ENCODE data around the gene CADPS.

Gene CADPS

GRCh38 chr3:62712746-62713145 is 162.5 kb downstream of the CADPS start:
- Histone ChIP-seq H3K79me2 (ENCODE audit: insufficient read depth, low read length) (no peaks in the 10 kb centered on the region), H4K20me1 (ENCODE audit: insufficient read depth, low read length, poor library complexity, severe bottlenecking) (no peaks in the 10 kb centered on the region), H3K9ac (ENCODE audit: low read depth, low read length, poor library complexity, severe bottlenecking) (no peak overlapping the region), H3F3A (ENCODE audit: low read depth) (no peaks in the 10 kb centered on the region), H2AFZ (ENCODE audit: low read length) (no peak overlapping the region), H3K9me2 (replicated peaks; ENCODE audit: low read depth, low read length) (no peaks in the 10 kb centered on the region), H3K4me3 (ENCODE audit: low read length, poor library complexity, severe bottlenecking) (no peak overlapping the region), H3K9me3 (ENCODE audit: insufficient read depth, low read depth, low read length) (no peaks in the 10 kb centered on the region), H3K4me2 (ENCODE audit: low read depth, low read length, poor library complexity, severe bottlenecking) (no peak overlapping the region), H3K36me3 (ENCODE audit: insufficient read depth, low read length) (no peaks in the 10 kb centered on the region), H3K27me3 (ENCODE audit: insufficient read depth, low read length, poor library complexity, severe bottlenecking) (no peaks in the 10 kb centered on the region), H3K4me1 (ENCODE audit: insufficient read depth, low read length, poor library complexity, severe bottlenecking) (no peaks in the 10 kb centered on the region)
- TF ChIP-seq EZH2phosphoT487 (IDR thresholded peaks at IDR 0.05; ENCODE audit: borderline replicate concordance) = no peak
- TF ChIP-seq, protein P1, sequence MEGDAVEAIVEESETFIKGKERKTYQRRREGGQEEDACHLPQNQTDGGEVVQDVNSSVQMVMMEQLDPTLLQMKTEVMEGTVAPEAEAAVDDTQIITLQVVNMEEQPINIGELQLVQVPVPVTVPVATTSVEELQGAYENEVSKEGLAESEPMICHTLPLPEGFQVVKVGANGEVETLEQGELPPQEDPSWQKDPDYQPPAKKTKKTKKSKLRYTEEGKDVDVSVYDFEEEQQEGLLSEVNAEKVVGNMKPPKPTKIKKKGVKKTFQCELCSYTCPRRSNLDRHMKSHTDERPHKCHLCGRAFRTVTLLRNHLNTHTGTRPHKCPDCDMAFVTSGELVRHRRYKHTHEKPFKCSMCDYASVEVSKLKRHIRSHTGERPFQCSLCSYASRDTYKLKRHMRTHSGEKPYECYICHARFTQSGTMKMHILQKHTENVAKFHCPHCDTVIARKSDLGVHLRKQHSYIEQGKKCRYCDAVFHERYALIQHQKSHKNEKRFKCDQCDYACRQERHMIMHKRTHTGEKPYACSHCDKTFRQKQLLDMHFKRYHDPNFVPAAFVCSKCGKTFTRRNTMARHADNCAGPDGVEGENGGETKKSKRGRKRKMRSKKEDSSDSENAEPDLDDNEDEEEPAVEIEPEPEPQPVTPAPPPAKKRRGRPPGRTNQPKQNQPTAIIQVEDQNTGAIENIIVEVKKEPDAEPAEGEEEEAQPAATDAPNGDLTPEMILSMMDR (conservative IDR thresholded peaks at IDR 0.05; ENCODE audit: low read length) = no peak

- Histone ChIP-seq H3K36me3 (ENCODE audit: insufficient read depth, low read length) (no peaks in the 10 kb centered on the region), H3K9me2 (replicated peaks; ENCODE audit: low read depth, low read length) (no peaks in the 10 kb centered on the region), H3K9me3 (ENCODE audit: insufficient read depth, low read depth, low read length) (no peaks in the 10 kb centered on the region), H3K4me1 (ENCODE audit: insufficient read depth, low read length, poor library complexity, severe bottlenecking) (no peaks in the 10 kb centered on the region), H4K20me1 (ENCODE audit: insufficient read depth, low read length, poor library complexity, severe bottlenecking) (no peaks in the 10 kb centered on the region), H3K4me2 (ENCODE audit: low read depth, low read length, poor library complexity, severe bottlenecking) (no peak overlapping the region), H3K79me2 (ENCODE audit: insufficient read depth, low read length) (no peaks in the 10 kb centered on the region), H3K4me3 (ENCODE audit: low read length, poor library complexity, severe bottlenecking) (no peak overlapping the region), H2AFZ (ENCODE audit: low read length) (no peak overlapping the region), H3K27me3 (ENCODE audit: insufficient read depth, low read length, poor library complexity, severe bottlenecking) (no peaks in the 10 kb centered on the region), H3K9ac (ENCODE audit: low read depth, low read length, poor library complexity, severe bottlenecking) (no peak overlapping the region), H3F3A (ENCODE audit: low read depth) (no peaks in the 10 kb centered on the region)
- TF ChIP-seq EZH2phosphoT487 (IDR thresholded peaks at IDR 0.05; ENCODE audit: borderline replicate concordance) = no peak
- TF ChIP-seq, protein P1 (conservative IDR thresholded peaks at IDR 0.05; ENCODE audit: low read length) = no peak
Observed at GRCh38 chr3:62710751-62711150, 164.5 kb downstream of the CADPS start.

- H3K9me3 ChIP-seq (ENCODE audit: insufficient read depth, low read depth, low read length) = no peaks in the 10 kb centered on the region
- H3K9ac ChIP-seq (ENCODE audit: low read depth, low read length, poor library complexity, severe bottlenecking) = no peak overlapping the region
- H3K79me2 ChIP-seq (ENCODE audit: insufficient read depth, low read length) = no peaks in the 10 kb centered on the region
- H2AFZ ChIP-seq (ENCODE audit: low read length) = no peak overlapping the region
- H3K27me3 ChIP-seq (ENCODE audit: insufficient read depth, low read length, poor library complexity, severe bottlenecking) = no peaks in the 10 kb centered on the region
- H3K36me3 ChIP-seq (ENCODE audit: insufficient read depth, low read length) = no peaks in the 10 kb centered on the region
- no peaks in the 10 kb centered on the region for H3K4me1 ChIP-seq (ENCODE audit: insufficient read depth, low read length, poor library complexity, severe bottlenecking)
- TF ChIP-seq, protein P1 (conservative IDR thresholded peaks at IDR 0.05; ENCODE audit: low read length) = no peak
- TF ChIP-seq EZH2phosphoT487 (IDR thresholded peaks at IDR 0.05; ENCODE audit: borderline replicate concordance) = no peak
- no peaks in the 10 kb centered on the region for H3F3A ChIP-seq (ENCODE audit: low read depth)
- H3K9me2 ChIP-seq (replicated peaks; ENCODE audit: low read depth, low read length) = no peaks in the 10 kb centered on the region
- H4K20me1 ChIP-seq (ENCODE audit: insufficient read depth, low read length, poor library complexity, severe bottlenecking) = no peaks in the 10 kb centered on the region
- no peak overlapping the region for H3K4me2 ChIP-seq (ENCODE audit: low read depth, low read length, poor library complexity, severe bottlenecking)
- H3K4me3 ChIP-seq (ENCODE audit: low read length, poor library complexity, severe bottlenecking) = no peak overlapping the region
Observed at GRCh38 chr3:62708638-62709373, 166.4 kb downstream of the CADPS start.

All from Loucy (cell line).